GM12875 (cell line): ENCODE measurements around the gene WDR31.

Source experiments
- H3K4me3 ChIP-seq: one replicate; pipeline ENCODE4 v1.5.1; 2011; ENCODE audit warnings: low read depth, low read length, control low read depth
- CTCF ChIP-seq: IDR thresholded peaks from 2 replicates; pipeline ENCODE4 v1.5.1; 2011; ENCODE audit warnings: low read depth, mild to moderate bottlenecking, control low read depth, inconsistent platforms, low read length, moderate library complexity, borderline replicate concordance; ENCODE audit not compliant: insufficient read depth

Gene WDR31

GRCh38 chr9:113348437-113348836 lies 8.4 kb upstream of the WDR31 start:
- no peak overlapping the region for H3K4me3 ChIP-seq
- TF ChIP-seq CTCF, result no peak

- H3K4me3 ChIP-seq, result no peak overlapping the region
- no peak for TF ChIP-seq CTCF
Measured at GRCh38 chr9:113345671-113346070, 5.6 kb upstream of the WDR31 start.

GRCh38 chr9:113345190-113345589 lies 5.1 kb upstream of the WDR31 start:
- no peak for TF ChIP-seq CTCF
- no peak overlapping the region for H3K4me3 ChIP-seq

- no peak overlapping the region for H3K4me3 ChIP-seq
- TF ChIP-seq CTCF, result no peak
Measured at GRCh38 chr9:113343732-113344231, 3.7 kb upstream of the WDR31 start.

GRCh38 chr9:113341712-113342410 lies 1.8 kb upstream of the WDR31 start:
- no peak for TF ChIP-seq CTCF
- H3K4me3 ChIP-seq, result no peak overlapping the region

GRCh38 chr9:113337714-113338113 lies 2.4 kb downstream of the WDR31 start:
- no peak for TF ChIP-seq CTCF
- no peak overlapping the region for H3K4me3 ChIP-seq

- no peak for TF ChIP-seq CTCF
Measured at GRCh38 chr9:113331780-113332179, 8.3 kb downstream of the WDR31 start.

More at GRCh38 chr9:113331780-113332179, 8.3 kb downstream of the WDR31 start:
- no peak overlapping the region for H3K4me3 ChIP-seq
